Chondrocyte (in vitro differentiated cells): Measurements from ENCODE around the gene CPEB4. TPM values are rescaled to one million over a fixed set of nuclear protein-coding genes. Genes with fewer than 3 reads are reported as not detected.

Experiments
- DNase-seq: peaks from one replicate; pipeline ENCODE4 v3.0.0; 2021; ENCODE audit warnings: mixed read lengths, low spot score
- H3K27ac Mint-ChIP-seq: one replicate; pipeline ENCODE4 v1.8.0; 2021; ENCODE audit warnings: mild to moderate bottlenecking, moderate library complexity, mixed read lengths; ENCODE audit not compliant: unreplicated experiment
- H3K27me3 Mint-ChIP-seq: 2 replicates; pipeline ENCODE4 v1.8.0; 2021; ENCODE audit warnings: low read depth, mixed read lengths
- H3K36me3 Mint-ChIP-seq: 2 replicates; pipeline ENCODE4 v1.8.0; 2021; ENCODE audit warnings: low read depth, mixed read lengths
- H3K4me1 Mint-ChIP-seq: 2 replicates; pipeline ENCODE4 v1.8.0; 2021; ENCODE audit warnings: low read depth, mild to moderate bottlenecking, mixed read lengths
- H3K4me3 Mint-ChIP-seq: one replicate; pipeline ENCODE4 v1.8.0; 2021; ENCODE audit warnings: mild to moderate bottlenecking, moderate library complexity, mixed read lengths; ENCODE audit not compliant: unreplicated experiment
- H3K9me3 Mint-ChIP-seq: 2 replicates; pipeline ENCODE4 v1.8.0; 2021; ENCODE audit warnings: low read depth, mixed read lengths
- CTCF ChIP-seq: fragments of 200-600 bp; sonication (generic); IDR thresholded peaks from 2 replicates; pipeline ENCODE4 v1.5.0; 2021; ENCODE audit warnings: antibody characterized with exemption, mild to moderate bottlenecking, moderate library complexity
- total RNA-seq: library from RNA; stranded (reverse); gene quantifications from 3 replicates; pipeline ENCODE4 v1.2.1, GENCODE V29; 2021

CPEB4 gene
- total RNA-seq, 1 donor from 2014 or later: 27.1 TPM

GRCh38 chr5:173964506-173964905 is 76.4 kb downstream of the CPEB4 start:
- H3K4me1 Mint-ChIP-seq: peaks cover 24% of the 10 kb centered on the region
- no peak overlapping the region for H3K27ac Mint-ChIP-seq
- H3K9me3 Mint-ChIP-seq: no peaks in the 10 kb centered on the region
- no peaks in the 10 kb centered on the region for H3K27me3 Mint-ChIP-seq
- no peak for TF ChIP-seq CTCF
- peaks cover 2% of the 10 kb centered on the region for H3K36me3 Mint-ChIP-seq
- no peak overlapping the region for H3K4me3 Mint-ChIP-seq
- DNase-seq: no peak

- no peak for TF ChIP-seq CTCF
- Mint-ChIP-seq H3K27me3 (no peaks in the 10 kb centered on the region), H3K27ac (no peak overlapping the region), H3K9me3 (no peaks in the 10 kb centered on the region), H3K4me1 (peaks cover 26% of the 10 kb centered on the region), H3K36me3 (no peaks in the 10 kb centered on the region), H3K4me3 (no peak overlapping the region)
- no peak for DNase-seq
Observed at GRCh38 chr5:173967241-173967640, 79.1 kb downstream of the CPEB4 start.

- Mint-ChIP-seq H3K27me3 (no peaks in the 10 kb centered on the region), H3K4me1 (peaks cover 21% of the 10 kb centered on the region), H3K36me3 (no peaks in the 10 kb centered on the region), H3K4me3 (no peak overlapping the region), H3K9me3 (no peaks in the 10 kb centered on the region), H3K27ac (no peak overlapping the region)
- TF ChIP-seq CTCF: no peak
- DNase-seq: no peak
Observed at GRCh38 chr5:173968154-173968797, 80.1 kb downstream of the CPEB4 start.

- Mint-ChIP-seq H3K9me3 (no peaks in the 10 kb centered on the region), H3K4me1 (peaks cover 15% of the 10 kb centered on the region), H3K4me3 (no peak overlapping the region), H3K36me3 (no peaks in the 10 kb centered on the region), H3K27ac (no peak overlapping the region), H3K27me3 (no peaks in the 10 kb centered on the region)
- no peak for DNase-seq
- TF ChIP-seq CTCF: no peak
Observed at GRCh38 chr5:173969167-173970049, 81.3 kb downstream of the CPEB4 start.

- Mint-ChIP-seq H3K27ac (no peak overlapping the region), H3K4me3 (no peak overlapping the region), H3K9me3 (no peaks in the 10 kb centered on the region), H3K27me3 (no peaks in the 10 kb centered on the region), H3K4me1 (peaks cover 15% of the 10 kb centered on the region), H3K36me3 (no peaks in the 10 kb centered on the region)
- no peak for DNase-seq
- TF ChIP-seq CTCF: no peak
Observed at GRCh38 chr5:173970878-173971650, 82.9 kb downstream of the CPEB4 start.
